AG20443 (cell line): ENCODE data around the gene S100Z.

Experiments
- DNase-seq: peaks from one replicate; pipeline ENCODE4 v3.0.0; 2012; ENCODE audit warnings: low spot score, mixed read lengths

The S100Z gene

DNA sequence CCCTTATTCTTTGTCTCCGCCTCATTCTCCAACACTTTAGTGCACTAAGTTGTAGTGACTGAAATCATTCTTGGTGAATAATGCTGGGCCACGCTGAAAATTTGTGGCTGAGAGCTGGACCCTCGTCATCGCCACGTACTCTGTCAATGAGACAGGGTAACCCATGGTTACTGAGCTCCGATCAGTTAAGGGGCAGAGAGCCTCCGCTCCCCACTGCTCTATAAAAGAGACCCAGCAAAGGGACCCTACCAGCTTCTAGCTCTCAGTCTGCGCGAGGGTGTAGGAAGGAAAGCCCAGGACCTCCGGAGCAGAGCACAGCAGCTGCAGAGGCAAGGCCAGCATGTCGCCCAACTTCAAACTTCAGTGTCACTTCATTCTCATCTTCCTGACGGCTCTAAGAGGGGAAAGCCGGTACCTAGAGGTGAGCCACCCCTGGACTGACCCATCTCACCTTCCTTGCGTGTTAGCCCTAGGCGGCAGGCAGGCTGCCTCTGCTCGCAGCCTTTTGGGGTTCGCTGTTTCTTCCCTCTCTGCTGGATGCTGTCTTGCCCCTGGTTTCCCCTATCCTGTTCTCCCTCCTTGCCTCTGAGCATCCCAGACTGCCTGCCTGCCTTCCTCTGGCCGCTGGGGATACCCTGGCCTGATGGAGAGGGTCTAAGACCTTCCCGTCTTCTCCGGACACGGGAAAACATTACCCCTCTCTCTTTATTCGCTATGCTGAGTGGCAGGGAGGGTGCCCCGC lies 103.2 kb downstream of the S100Z start, which contains the start of gene CRHBP:
Gene CRHBP (plus strand): TSS at position 251 of the 742 bp plus-strand sequence. CDS start 90 bp downstream, at position 341.
- no peak for DNase-seq

DNA sequence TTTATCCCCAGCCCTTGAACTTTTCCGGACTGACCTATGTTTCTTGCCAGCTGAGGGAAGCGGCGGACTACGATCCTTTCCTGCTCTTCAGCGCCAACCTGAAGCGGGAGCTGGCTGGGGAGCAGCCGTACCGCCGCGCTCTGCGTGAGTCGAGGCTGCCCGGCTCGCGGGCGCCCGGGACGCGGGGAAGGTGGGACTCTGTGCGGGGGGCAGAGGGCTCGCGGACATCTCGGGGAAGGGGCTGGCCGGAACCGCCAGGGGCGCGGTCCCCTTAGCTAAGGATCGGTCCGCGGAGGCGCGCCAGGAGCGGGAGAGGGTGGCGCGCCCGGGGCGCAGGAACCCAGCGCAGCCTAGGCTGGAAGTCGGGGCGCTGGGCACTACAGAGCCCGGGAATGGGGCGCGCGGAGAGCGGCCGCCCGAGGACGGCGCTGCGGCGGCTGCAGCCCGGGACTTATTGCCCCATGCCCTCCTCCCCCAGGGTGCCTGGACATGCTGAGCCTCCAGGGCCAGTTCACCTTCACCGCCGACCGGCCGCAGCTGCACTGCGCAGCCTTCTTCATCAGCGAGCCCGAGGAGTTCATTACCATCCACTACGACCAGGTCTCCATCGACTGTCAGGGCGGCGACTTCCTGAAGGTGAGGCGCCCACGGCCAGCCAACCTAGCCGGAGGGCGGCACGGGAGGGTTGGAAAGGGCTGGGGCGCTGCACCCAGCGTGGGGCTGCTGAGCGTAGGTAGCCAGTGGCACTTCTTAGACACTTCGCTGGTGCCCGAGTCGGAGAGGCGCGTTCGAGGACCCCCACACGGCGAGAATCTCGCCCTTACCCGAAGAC lies 104.0 kb downstream of the S100Z start:
- DNase-seq: peak; percentile 20

GRCh38 chr5:76954383-76954763 lies 104.6 kb downstream of the S100Z start:
- no peak for DNase-seq

DNA sequence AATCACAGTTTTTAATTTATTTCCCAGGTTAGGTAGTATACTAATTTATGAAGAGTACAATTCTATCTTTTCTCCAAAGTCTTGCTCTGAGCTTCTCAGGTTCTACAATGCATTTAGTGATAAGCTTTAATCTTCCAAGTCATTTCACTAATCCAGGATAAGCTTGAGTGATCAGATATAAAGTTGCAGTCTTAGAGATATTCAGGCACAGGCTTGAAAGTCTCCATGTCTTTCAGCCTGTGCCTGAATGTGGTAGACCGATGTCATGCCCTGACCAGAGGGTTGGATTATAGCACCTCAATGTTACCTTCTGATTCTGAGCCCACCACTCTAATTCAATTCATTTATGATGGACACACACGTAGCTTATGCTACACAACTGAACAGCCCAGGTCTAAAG lies 106.2 kb downstream of the S100Z start:
- no peak for DNase-seq

- DNase-seq: peak; percentile 21
Measured at GRCh38 chr5:76958991-76959767, 109.4 kb downstream of the S100Z start.

- DNase-seq: no peak
Measured at GRCh38 chr5:76960004-76960625, 110.3 kb downstream of the S100Z start.

DNA sequence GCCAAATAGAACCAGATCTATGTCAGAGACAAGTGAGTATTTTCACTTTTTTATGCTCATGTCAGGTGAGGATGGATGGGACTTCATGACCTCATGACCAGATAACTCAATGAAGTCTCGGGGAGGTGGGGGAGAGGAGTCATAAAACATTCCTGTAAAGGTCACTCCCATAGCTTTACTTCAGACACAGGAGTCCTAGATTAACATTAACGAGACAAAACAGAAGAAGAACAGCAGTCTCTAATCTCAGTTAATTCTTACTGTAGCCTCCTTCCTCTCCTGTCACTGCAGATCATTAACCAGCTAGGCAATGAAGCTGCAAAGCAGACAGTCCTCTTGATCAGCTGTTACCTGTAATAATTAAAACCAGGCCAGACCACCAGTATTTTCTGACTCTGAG lies 114.2 kb downstream of the S100Z start:
- DNase-seq: no peak
